WI38 (cell line): ENCODE measurements around the gene CDH23.

ENCODE experiments used
- H3K4me3 ChIP-seq: 2 replicates; pipeline ENCODE4 v1.5.1; 2011; ENCODE audit warnings: low read depth, mild to moderate bottlenecking, control low read depth, low read length
- CTCF ChIP-seq: IDR thresholded peaks from 2 replicates; pipeline ENCODE4 v1.5.1; 2012; ENCODE audit warnings: low read depth, mild to moderate bottlenecking, control low read depth, low read length

Gene CDH23

GRCh38 chr10:71436268-71437125 lies 39.8 kb downstream of the CDH23 start:
- TF ChIP-seq CTCF: no peak
- H3K4me3 ChIP-seq: no peak overlapping the region

DNA sequence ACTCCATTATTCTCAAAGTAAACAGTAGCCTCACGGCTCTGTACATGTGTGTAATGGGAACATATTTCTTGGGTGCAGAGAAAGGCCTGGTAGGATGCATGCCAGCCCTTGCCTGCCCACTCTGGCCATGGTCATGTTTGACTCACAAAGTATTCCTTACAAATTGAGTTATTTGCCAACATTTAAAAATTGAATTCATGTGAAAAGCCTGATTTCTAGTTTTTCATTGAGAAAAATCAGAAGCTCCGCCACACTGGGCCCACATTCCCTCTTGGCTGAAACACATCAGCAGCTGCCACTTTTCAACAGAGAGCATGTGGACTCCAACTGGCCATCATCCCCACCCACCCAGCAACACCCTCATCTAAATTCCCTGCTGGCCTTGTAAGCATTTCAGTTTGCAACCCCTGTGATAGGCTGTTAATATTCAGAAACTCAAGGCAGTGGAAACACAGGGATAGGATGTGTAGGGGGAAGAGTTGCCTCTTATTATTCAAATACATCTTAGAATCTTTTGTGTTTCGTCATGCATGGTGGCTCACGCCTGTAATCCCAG lies 40.9 kb downstream of the CDH23 start:
- no peak for TF ChIP-seq CTCF

DNA sequence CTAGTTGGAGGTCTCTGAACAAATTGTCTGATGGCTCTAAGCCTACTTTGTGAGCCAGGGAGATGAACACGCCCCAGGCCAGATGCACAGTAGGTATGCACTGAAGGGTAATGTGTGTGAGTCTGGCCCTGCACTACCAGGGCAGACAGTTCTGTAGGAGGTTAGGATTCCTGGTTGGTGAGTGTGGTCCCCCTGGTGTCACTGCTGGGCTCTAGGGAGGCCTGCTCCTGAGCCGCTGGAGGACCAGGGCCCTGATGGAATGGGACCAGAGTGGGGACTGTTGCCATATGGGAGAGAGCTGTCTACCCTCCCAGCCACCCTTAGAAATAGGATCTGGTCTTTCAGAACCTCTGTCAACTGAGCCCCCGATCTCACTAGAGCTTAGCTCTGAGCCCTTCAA lies 42.0 kb downstream of the CDH23 start:
- H3K4me3 ChIP-seq: no peak overlapping the region
- no peak for TF ChIP-seq CTCF

More for the DNA sequence above, 40.9 kb downstream of the CDH23 start:
- no peak overlapping the region for H3K4me3 ChIP-seq

DNA sequence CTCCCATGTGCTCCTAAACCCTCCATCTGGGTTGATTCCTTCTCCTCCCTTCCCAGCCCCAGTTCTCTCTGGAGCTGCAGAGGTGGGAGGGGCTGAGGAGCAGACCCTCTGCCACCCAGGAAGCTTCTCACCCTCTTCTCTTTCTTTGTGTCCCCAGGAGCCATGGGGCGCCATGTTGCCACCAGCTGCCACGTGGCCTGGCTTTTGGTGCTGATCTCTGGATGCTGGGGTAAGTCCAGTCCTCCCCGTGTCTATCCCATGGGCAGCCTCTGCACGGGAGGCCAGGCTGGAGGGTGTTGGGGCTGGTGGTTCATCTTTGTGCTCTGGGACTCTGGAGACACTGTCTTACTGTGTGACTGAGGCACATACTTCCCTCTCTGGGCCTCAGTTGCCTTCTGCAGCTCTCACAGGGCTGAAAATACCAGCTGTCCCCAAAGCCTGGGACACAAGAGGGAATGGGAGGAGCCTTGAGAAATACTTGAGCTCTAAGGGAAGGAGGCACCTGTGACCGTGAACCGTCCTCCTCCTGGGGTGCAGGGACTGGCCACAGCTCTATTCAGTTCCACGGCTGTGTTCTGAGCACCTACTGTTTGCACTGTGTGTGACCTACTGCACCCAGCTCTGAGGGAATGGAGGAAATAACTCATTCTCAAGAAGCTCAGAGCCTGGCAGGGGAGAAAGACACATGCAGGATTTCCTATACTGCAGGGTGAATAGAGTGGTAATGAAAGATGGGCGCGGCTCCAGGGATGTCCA lies 43.1 kb downstream of the CDH23 start:
- no peak for TF ChIP-seq CTCF
- H3K4me3 ChIP-seq: no peak overlapping the region

DNA sequence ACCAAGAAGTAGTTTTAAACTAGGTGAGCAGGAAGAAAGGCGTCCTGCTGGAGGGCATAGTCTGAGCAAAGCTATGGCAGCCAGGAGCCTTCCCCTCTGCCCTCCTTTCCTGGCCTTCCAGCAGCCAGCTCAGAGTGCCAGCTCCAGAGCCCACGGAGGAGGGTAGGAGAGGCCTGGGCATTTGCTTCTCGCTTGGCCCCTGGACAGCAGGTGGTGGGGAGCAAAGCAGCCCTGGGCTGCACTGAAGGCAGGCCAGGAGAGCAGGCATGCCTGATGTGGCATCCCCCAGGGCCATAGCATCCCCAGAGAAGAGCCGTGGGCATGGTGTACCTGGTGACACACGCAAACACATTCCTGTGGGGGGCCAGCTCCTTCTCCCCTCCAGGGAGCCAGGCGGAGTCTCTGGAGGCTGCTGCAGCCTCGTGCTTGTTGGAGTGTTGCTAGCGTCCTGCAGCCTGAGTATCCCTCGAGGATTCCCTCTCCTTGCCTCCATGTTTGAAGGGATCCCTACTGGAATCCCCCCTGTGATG lies 43.9 kb downstream of the CDH23 start:
- no peak for TF ChIP-seq CTCF
- H3K4me3 ChIP-seq: no peak overlapping the region

DNA sequence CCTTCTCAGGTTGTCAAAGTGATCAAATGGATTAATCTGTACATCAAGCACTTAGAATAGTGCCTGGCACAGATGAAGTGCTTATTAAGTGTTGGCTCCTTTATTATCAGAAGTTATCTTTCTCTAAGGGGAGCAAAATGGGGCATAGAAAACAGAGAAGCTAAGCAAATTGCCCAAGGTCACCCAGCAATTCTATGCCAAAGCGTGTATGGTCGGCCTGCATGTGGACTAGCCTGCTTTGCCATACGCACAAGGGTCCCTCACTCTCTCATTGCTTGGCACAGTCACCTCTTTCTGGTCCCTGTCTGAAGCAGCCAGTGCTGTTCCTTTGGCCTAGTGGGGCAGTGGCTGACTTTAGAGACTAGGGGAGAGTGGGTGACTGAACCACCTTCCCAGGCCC lies 45.3 kb downstream of the CDH23 start:
- no peak overlapping the region for H3K4me3 ChIP-seq

More for the DNA sequence above, 45.3 kb downstream of the CDH23 start:
- TF ChIP-seq CTCF: no peak
